HG03095 (cell line): Measurements from ENCODE around the gene ATF3.

ENCODE experiments used
- ATAC-seq: cut with Tn5 transposase; IDR thresholded peaks from one replicate; pipeline ENCODE4 v1.9.1; 2021; ENCODE audit warnings: moderate library complexity; ENCODE audit not compliant: unreplicated experiment

The ATF3 gene

GRCh38 chr1:212608392-212608958 lies at the start of gene ATF3:
Gene ATF3 (plus strand): TSS chr1:212608761. CDS start chr1:212615022, 6,261 bp downstream.
- ATAC-seq = peak; percentile 55

DNA sequence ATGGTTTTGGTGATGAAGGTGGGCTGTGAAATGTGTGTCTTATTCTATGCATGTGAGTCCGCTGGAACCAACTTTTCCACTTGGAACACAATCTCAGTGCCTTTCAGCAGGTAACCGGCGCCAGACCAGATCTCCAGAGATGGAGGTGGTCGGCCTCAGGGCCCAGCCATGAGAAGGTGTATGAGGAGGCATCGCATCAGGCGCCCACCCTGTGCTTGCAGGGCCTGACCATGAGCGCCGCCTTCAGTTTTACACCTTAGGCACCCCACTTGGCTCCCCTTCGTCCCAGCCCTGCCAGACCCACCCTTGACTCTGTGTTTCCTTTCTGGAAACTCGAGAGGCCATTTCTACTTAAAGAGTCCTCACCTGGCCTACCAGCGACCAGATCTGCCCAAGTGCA lies 48.6 kb upstream of the ATF3 start:
- ATAC-seq = no peak

DNA sequence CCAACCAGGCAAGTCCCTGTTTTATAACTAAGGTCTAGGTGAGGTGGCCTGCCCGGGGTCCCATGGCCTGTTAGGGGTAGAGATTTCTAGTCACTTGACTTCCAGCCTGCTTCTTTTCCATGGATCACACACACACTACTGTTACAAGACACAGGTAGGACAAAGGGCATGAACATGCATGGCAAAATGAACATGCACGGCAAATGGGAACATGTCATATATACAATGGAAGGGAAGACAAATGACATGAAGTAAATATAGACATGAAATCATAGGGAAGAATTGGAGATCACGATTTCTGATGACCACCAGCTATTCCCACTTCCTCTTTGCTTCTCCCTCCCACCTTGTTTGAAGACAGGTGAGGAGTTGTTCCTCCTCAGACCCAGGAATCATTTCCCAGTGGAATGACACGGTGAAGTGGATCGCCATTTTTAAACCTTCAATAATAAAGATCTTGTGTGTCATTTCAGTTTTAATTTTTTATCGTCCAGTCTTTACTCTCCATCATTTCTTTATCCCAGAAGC lies 47.6 kb upstream of the ATF3 start:
- no peak for ATAC-seq

GRCh38 chr1:212561501-212561931 lies 47.0 kb upstream of the ATF3 start:
- ATAC-seq = no peak

DNA sequence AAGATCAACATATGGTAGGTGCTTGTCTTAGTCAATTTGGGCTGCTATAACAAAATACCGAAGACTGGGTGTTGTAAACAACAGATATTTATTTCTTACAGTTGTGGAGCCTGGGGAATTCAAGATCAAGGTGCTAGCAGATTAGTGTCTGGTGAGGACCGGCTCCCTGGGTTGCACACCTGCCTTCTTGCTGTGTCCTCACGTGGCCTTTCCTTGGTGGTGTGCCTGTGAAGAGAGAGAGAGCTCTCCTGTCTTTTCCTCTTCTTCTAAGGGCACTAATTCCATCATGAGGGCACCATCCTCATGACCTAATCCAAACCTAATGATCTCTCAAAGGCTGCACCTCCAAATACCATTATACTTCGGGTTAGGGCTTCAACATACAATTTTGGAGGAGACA lies 45.8 kb upstream of the ATF3 start:
- ATAC-seq = no peak

DNA sequence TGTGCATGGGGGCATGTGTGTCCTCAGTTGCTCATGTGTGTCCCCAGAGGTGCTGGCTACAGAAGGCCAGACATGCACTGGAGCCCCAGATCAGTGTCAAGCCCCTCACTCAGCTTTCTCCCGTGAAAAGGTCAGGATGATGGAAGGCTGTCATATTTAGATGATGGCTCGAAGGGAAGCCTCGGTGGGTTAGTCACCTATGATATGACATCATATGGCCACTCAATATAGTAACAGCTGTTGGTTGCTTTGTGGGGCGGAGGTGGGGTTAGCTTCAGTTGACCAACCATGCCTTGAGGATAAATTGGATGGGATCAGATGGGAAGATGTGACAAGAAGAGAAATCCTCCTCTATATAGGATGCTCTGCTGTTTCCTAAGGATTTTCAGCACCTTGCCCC lies 43.5 kb upstream of the ATF3 start:
- ATAC-seq = no peak

DNA sequence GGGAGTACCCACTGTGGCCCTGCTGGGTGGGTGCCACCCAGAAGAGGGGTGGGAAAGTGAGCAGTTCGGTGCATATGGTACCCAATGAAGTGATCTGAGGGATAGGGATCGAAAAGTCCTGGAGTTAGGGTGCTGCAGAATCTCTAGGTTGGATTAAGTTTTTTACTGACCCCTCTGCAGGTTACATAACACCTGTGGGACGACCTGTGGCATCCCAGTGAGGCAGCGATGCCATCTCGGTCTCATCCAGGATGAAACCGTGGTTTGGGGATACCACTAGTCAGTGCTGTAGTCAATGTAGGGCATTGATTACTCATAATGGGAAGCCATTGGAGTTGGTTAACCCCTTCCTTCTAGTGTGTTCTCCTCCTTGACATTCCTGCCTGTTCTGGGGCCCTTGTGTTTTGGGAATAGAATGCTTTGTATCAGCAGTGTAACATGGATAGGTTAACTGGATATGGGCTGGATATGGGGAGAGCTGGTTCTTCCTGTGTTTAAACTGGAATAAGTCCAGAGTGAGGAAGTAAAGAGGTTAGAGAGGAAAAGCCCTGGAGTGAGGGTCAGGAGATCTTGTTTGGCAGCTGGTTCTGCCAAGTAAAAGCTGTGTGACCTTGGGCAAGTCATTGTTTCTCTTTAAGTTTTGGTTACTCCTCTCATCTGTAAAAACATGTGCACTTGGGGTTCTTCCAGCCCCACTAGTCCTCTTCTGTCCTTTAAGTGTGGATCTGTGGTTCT lies 42.8 kb upstream of the ATF3 start:
- no peak for ATAC-seq

- ATAC-seq = peak; percentile 98
Observed at GRCh38 chr1:212566522-212567479, 41.8 kb upstream of the ATF3 start.

DNA sequence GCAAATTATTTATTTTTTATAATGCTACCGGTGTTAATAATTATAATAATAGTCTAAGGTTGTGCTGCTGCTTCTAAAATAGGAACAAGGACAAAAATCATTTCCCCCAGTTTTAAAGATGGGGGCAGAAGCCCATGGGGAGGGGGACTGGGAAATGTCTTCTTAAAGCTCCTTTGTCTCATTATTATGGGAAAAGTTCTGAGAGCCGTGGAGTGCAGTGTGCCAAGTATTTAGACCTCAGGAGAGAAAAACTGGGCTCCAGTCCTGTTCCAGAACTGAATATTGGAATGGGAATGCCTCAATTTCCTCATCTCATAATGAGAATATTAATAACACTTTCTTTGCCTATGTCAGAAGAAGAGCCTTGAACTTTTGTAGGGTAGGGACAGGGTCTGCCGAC lies 40.9 kb upstream of the ATF3 start:
- ATAC-seq = no peak

GRCh38 chr1:212568978-212569537 lies 39.5 kb upstream of the ATF3 start:
- ATAC-seq = no peak

DNA sequence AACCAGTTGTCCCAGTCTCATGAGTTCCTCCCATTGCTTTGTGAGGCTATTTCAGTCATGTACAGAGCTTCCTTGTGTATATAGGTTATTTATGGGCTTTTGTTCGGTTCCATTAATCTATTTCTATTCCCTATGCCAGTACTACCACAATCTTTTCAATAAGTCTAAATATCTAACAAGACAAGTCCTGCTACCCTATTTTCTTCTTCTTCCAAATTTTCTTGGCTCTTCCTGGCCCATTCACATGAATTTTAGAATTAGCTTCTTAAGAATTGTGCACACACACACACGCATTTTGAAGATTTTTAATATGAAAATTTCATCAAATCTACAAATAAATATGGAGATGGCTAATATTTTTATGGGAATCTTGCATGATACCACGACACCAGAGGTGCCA lies 33.8 kb upstream of the ATF3 start:
- ATAC-seq = no peak

GRCh38 chr1:212575333-212575732 lies 33.2 kb upstream of the ATF3 start:
- ATAC-seq = no peak

- no peak for ATAC-seq
Observed at GRCh38 chr1:212578041-212578440, 30.5 kb upstream of the ATF3 start.

GRCh38 chr1:212581034-212581433 lies 27.5 kb upstream of the ATF3 start:
- no peak for ATAC-seq

DNA sequence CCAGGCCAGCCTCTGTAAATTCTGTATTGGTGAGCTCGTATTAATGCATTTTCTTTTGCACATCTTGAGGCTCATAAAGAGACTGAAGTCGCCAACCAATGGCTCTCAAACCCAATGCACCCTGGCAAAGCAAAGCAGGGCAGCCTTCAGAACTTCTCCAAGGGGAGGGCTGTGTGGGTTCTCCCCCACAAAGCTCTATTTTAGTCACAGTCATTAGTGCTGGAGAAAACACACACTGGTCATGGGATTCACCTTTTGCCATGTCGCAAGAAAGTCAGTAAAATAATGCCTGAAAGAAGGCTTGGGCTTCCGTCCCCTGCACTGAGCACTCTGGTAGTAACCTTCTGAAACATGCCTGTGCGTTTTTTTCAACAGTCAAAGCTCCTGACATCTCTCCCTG lies 26.3 kb upstream of the ATF3 start:
- ATAC-seq = no peak

DNA sequence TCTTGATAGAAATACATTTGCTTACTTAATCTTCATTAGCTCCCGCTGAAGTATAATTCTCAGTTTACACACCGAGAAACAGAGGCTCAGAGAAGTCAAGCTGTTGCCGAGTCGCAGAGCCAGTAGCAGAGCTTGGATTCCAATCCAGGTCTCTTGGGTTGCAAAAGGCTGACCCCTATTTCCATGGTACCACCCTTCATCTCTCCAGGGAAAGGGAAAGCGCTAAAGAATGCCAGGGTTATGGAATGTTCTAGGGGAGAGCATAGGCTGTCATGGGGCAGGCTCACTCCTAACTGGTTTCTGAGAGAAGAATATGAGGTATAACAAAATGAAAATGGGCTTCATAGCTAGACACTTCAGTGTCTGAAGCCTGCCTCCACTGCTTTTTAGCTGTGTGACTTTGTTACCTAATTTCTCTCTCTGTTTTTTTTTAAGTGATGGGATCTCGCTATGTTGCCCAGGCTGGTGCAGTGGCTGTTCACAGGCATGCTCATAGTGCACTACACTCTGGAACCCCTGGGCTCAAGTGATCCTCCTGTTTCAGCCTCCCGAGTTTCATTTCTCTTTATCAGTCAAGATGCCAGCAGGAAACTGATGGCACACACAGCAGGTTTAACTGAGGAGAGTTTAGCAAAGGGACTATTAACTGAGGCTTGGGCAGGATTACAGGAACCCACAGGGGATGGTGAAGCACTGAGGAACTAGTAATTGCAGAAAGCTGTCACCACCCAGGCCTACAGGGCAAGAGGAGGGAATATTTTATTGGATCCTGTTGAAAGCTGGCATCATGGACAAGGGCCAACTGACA lies 25.5 kb upstream of the ATF3 start:
- ATAC-seq = no peak

- ATAC-seq = no peak
Observed at GRCh38 chr1:212583643-212584042, 24.9 kb upstream of the ATF3 start.

GRCh38 chr1:212584092-212584886 lies 24.3 kb upstream of the ATF3 start:
- no peak for ATAC-seq

DNA sequence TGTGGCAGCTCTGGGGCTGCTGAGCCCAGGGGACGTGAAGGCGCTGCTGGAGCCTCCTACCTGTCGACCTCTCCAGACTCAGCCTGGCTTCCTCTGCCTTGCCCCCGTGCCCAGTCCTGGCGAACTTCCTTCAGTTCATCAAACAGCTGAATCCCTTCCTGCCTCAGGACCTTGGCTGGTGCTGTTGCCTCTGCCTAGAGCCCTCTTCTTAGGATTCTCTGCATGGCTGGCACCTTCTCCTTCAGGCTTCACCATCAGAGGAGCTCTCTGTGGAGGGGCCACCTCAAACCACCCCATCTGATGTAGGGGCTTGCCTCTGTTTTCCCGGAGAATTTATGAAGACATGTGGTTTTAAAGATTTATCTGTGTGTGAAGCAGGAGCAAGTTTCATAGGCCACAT lies 23.4 kb upstream of the ATF3 start:
- ATAC-seq = no peak
